Measurements from ENCODE around the gene AVPI1.

Gene AVPI1

DNA sequence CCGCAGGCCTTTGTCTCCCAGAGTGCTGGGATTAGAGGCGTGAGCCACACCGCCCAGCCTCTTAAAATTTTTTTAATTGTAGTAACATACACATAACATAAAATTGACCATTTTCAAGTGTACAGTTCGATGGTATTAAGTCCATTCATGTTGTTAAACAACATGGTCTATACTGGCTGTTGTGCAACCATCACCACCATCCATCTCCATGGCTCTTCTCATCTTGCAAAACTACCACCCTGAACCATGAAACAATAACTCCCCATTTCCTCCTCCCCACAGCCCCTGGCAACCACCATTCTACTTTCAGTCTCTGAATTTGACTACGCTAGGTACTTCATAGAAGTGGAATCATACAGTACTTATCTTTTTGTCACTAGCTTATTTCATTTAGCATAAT lies 42.0 kb upstream of the AVPI1 start:
- TF ChIP-seq, protein P1, sequence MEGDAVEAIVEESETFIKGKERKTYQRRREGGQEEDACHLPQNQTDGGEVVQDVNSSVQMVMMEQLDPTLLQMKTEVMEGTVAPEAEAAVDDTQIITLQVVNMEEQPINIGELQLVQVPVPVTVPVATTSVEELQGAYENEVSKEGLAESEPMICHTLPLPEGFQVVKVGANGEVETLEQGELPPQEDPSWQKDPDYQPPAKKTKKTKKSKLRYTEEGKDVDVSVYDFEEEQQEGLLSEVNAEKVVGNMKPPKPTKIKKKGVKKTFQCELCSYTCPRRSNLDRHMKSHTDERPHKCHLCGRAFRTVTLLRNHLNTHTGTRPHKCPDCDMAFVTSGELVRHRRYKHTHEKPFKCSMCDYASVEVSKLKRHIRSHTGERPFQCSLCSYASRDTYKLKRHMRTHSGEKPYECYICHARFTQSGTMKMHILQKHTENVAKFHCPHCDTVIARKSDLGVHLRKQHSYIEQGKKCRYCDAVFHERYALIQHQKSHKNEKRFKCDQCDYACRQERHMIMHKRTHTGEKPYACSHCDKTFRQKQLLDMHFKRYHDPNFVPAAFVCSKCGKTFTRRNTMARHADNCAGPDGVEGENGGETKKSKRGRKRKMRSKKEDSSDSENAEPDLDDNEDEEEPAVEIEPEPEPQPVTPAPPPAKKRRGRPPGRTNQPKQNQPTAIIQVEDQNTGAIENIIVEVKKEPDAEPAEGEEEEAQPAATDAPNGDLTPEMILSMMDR (IDR thresholded peaks at IDR 0.05; ENCODE audit: low read depth, low read length), result no peak
- no peak overlapping the region for H3K4me3 ChIP-seq (replicated peaks in 1 of 2; ENCODE audit: low read depth in 2 of 2, low read length in 2 of 2)
- no peak for DNase-seq (ENCODE audit: low read depth in 2 of 2)

DNA sequence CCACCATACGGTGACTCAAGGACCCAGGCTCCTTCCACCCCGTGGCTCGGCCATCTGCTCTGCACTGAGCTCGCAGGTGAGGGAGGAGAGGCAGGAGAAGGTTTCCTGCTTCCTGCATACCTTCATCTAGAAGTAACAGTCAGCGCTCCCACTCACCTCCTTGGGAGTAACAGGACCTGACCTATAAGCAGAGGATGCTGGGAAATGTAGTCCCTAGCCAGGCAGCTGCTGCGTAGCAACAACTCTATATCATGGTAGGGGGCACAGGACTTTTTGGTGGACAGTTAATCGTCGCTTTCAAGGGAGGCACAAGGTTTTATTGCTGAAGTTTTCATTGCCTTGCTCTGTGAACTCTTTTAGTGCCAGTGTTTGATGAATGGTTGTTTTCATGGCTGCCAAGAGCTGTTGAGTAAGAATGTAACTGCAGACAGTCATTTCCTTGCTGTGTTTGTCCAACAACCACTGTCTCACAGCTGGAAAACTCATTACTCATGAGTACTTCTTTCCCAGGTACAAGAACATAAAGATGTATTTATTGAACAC lies 39.7 kb upstream of the AVPI1 start:
- TF ChIP-seq, protein P1 (IDR thresholded peaks at IDR 0.05; ENCODE audit: low read depth, low read length), result no peak
- peak; percentile 77 to 92 for DNase-seq (ENCODE audit: low read depth in 2 of 2)
- H3K4me3 ChIP-seq (replicated peaks in 1 of 2; ENCODE audit: low read depth in 2 of 2, low read length in 2 of 2), result peak overlapping the region; percentile 9 to 19

DNA sequence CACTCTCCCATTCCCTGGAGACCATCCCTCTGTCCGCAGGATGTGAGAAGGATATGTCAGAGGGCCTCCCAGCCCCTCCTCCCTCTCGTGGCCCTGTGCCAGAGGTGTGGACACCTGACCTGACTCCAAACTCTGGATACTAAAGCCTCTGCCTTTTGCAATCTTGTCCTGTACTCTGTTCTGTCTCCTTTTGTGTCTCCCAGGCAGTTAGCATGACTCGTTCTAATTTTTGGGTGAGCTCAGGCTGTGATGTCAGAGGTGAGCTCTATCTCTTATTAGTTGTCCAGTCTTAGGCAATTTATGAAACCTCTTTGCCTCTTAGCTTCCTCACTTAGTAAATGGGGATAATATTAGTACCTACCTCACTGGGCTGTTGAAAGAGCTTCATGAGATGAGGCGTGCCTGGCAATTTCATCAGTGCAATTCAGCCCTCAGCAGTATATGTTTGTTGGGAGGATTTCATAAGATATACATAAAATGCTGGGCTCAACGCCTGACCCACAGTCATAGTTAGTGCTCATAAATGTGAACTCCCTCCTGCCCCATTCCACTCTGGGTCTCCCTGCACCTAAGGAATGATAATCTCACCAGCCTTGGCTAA lies 37.4 kb upstream of the AVPI1 start:
- TF ChIP-seq, protein P1 (IDR thresholded peaks at IDR 0.05; ENCODE audit: low read depth, low read length), result no peak
- peak; percentile 51 to 88 for DNase-seq (ENCODE audit: low read depth in 2 of 2)
- no peak overlapping the region for H3K4me3 ChIP-seq (replicated peaks in 1 of 2; ENCODE audit: low read depth in 2 of 2, low read length in 2 of 2)

DNA sequence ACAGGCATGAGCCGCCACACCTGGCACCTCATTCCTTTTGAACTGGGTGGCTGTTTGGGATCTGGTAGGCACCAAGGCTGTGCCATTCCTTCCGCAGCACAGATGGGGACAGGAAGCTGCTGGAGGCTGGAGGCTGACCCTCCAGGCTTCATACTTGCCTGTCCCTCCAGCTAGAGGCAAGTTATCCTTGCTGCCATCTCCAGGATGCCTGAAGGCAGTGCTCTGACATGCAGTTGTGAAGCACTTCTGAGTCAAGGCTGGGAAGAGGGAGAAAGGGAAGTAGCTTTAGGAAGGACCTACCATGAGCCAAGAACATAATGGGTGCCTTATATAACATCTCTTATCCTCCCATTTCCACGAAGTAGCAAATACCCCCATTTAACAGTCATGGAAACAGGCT lies 36.0 kb upstream of the AVPI1 start:
- no peak for DNase-seq (ENCODE audit: low read depth in 2 of 2)
- H3K4me3 ChIP-seq (replicated peaks in 1 of 2; ENCODE audit: low read depth in 2 of 2, low read length in 2 of 2), result no peak overlapping the region
- TF ChIP-seq, protein P1 (IDR thresholded peaks at IDR 0.05; ENCODE audit: low read depth, low read length), result no peak

DNA sequence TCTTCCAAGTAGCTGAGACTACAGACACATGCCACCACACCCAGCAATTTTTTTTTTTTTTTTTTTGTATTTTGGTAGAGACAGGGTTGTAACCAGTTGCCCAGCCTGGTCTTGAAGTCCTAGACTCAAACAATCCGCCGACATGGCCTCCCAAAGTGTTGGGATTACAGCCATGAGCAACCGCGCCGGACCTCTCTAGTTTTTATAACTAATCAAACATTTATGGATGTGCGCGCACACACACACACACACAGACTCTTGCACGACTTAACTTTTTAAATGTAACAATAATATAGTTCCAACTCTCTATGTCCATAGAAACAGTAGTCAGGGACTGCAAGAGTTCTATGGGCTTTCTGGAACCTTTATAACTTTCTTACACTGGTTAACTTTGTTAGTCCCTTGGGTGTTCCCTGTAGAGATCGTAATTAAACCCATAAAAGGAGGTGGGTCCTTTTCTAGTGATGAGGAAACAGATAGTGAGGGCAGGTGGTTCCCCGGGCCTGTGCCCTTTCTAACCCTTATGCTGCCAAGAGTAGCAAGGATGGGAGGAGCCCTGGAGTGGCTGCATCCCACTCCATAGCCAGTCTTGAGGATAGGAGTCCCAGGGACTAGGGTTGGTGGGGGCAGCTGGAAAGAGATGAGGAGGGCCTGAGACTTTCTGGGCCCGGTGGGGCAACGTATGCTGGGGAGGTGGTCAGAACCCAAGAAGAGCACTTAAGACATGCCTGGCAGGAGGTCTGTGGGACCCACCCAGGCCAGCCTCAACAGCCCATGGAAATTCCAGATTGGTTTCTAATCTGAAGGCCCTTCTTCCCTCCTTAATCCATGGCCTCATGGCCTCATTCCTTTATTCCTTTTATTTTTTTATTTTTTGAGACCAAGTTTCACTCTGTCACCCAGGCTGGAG lies 35.1 kb upstream of the AVPI1 start:
- TF ChIP-seq, protein P1 (IDR thresholded peaks at IDR 0.05; ENCODE audit: low read depth, low read length), result no peak
- no peak for DNase-seq (ENCODE audit: low read depth in 2 of 2)
- H3K4me3 ChIP-seq (replicated peaks in 1 of 2; ENCODE audit: low read depth in 2 of 2, low read length in 2 of 2), result no peak overlapping the region

DNA sequence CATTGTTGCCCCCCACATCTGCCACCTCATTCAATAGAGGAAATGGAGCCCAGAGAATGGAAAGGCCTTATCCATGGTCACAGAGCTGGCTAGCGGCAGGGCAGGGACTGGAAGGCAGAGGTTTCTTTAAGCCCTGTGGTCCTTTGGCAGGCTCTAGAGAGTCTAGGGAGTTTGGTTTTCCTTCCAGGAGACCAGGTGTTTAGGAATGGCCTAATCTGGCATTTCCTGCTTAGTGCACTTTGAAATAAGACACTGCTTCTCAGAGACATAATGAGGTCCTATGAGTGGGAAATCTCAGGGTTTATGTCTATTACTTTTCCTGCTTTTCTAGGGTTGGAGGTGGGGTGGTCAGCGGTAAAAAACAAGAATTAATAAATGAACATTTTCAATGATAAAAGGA lies 32.6 kb upstream of the AVPI1 start:
- no peak overlapping the region for H3K4me3 ChIP-seq (replicated peaks in 1 of 2; ENCODE audit: low read depth in 2 of 2, low read length in 2 of 2)
- TF ChIP-seq, protein P1 (IDR thresholded peaks at IDR 0.05; ENCODE audit: low read depth, low read length), result no peak
- no peak for DNase-seq (ENCODE audit: low read depth in 2 of 2)
